CD14-positive monocyte (primary cell): ENCODE measurements around the gene MCTS1. TPM values are rescaled to one million over a fixed set of nuclear protein-coding genes. Genes with fewer than 3 reads are reported as not detected.
A peak's percentile ranks its signal among the peaks of the same experiment; 100 is the strongest.

ENCODE experiments used
- DNase-seq, 3 donors: peaks; one replicate each; pipeline ENCODE4 v3.0.0-alpha.2; 2011 to 2022
- H2AFZ ChIP-seq: 2 replicates; pipeline ENCODE4 v1.6.0; 2012; ENCODE audit warnings: mild to moderate bottlenecking, low read depth, low read length, inconsistent platforms; ENCODE audit not compliant: insufficient read depth, poor library complexity, severe bottlenecking
- H3K27ac ChIP-seq, 2 donors: 1 replicate in 1 of 2; 2 replicates in 1 of 2; pipeline ENCODE4 v1.5.1; 2012 to 2013; ENCODE audit warnings: low read length in 2 of 2, control low read depth in 1 of 2, inconsistent platforms in 1 of 2, low read depth in 1 of 2, mild to moderate bottlenecking in 1 of 2
- H3K27me3 ChIP-seq, 2 donors: one replicate each; pipeline versions ENCODE4 v1.6.0 to v1.6.1; 2011 to 2013; ENCODE audit warnings: low read length in 2 of 2; ENCODE audit not compliant: control insufficient read depth in 2 of 2, insufficient read depth in 2 of 2
- H3K36me3 ChIP-seq, 2 donors: replicated peaks in 1 of 2; 1 replicate in 1 of 2; 2 replicates in 1 of 2; pipeline versions ENCODE4 v1.5.1 to v1.6.1; 2012 to 2013; ENCODE audit warnings: low read length in 2 of 2, control low read depth in 1 of 2, inconsistent platforms in 1 of 2, mild to moderate bottlenecking in 1 of 2; ENCODE audit not compliant: insufficient read depth in 2 of 2, control insufficient read depth in 1 of 2
- H3K4me1 ChIP-seq, 2 donors: 1 replicate in 1 of 2; 2 replicates in 1 of 2; pipeline versions ENCODE4 v1.5.1 to v1.6.1; 2012 to 2013; ENCODE audit warnings: low read length in 2 of 2, control low read depth in 1 of 2, inconsistent platforms in 1 of 2, mild to moderate bottlenecking in 1 of 2, moderate library complexity in 1 of 2; ENCODE audit not compliant: insufficient read depth in 2 of 2, control insufficient read depth in 1 of 2
- H3K4me2 ChIP-seq: replicated peaks from 2 replicates; pipeline ENCODE3; 2012; ENCODE audit warnings: low read length, moderate library complexity, mild to moderate bottlenecking; ENCODE audit not compliant: poor library complexity, severe bottlenecking; ENCODE audit errors: extremely low read depth
- H3K4me3 ChIP-seq, 3 experiments: fragments of 200-600 bp in 1 of 3; sonication (generic) in 1 of 3; replicated peaks in 1 of 3; 1 replicate in 2 of 3; 2 replicates in 1 of 3; pipeline ENCODE4 v1.5.1; 2011 to 2013; ENCODE audit warnings: low read length in 3 of 3, mild to moderate bottlenecking in 3 of 3, control low read depth in 2 of 3, low read depth in 2 of 3, inconsistent platforms in 1 of 3, moderate library complexity in 1 of 3
- H3K79me2 ChIP-seq: 2 replicates; pipeline ENCODE4 v1.6.0; 2012; ENCODE audit warnings: mild to moderate bottlenecking, control low read depth, inconsistent platforms, low read length, moderate library complexity; ENCODE audit not compliant: insufficient read depth
- H3K9ac ChIP-seq: 2 replicates; pipeline ENCODE4 v1.6.0; 2017; ENCODE audit warnings: low read length, mild to moderate bottlenecking; ENCODE audit not compliant: insufficient read depth, poor library complexity, severe bottlenecking
- H3K9me3 ChIP-seq, 2 donors: replicated peaks in 1 of 2; 1 replicate in 1 of 2; 2 replicates in 1 of 2; pipeline versions ENCODE4 v1.5.1 to v1.6.1; 2012 to 2013; ENCODE audit warnings: low read length in 2 of 2, control low read depth in 1 of 2; ENCODE audit not compliant: control insufficient read depth in 1 of 2, insufficient read depth in 1 of 2
- H4K20me1 ChIP-seq: 2 replicates; pipeline ENCODE4 v1.6.0; 2012; ENCODE audit warnings: mild to moderate bottlenecking, low read length, control low read depth, moderate library complexity; ENCODE audit not compliant: insufficient read depth
- H3K27ac Mint-ChIP-seq, 7 donors: one replicate each; pipeline ENCODE4 v1.8.0; 2020; ENCODE audit warnings: mild to moderate bottlenecking in 7 of 7, mixed read lengths in 7 of 7, moderate library complexity in 6 of 7, inconsistent platforms in 2 of 7
- H3K27me3 Mint-ChIP-seq, 3 donors: one replicate each; pipeline ENCODE4 v1.8.0; 2021 to 2022; ENCODE audit warnings: low read depth in 3 of 3, mild to moderate bottlenecking in 3 of 3, mixed read lengths in 3 of 3, moderate library complexity in 3 of 3, inconsistent platforms in 1 of 3
- H3K36me3 Mint-ChIP-seq, 2 donors: one replicate each; pipeline ENCODE4 v1.8.0; 2020; ENCODE audit warnings: mixed read lengths in 2 of 2, inconsistent platforms in 1 of 2, mild to moderate bottlenecking in 1 of 2
- H3K4me1 Mint-ChIP-seq: one replicate; pipeline ENCODE4 v1.8.0; 2020; ENCODE audit warnings: mild to moderate bottlenecking, mixed read lengths
- H3K4me3 Mint-ChIP-seq, 2 donors: one replicate each; pipeline ENCODE4 v1.8.0; 2020; ENCODE audit warnings: mild to moderate bottlenecking in 2 of 2, mixed read lengths in 2 of 2, moderate library complexity in 1 of 2
- H3K9me3 Mint-ChIP-seq, 7 donors: one replicate each; pipeline ENCODE4 v1.8.0; 2020 to 2022; ENCODE audit warnings: mixed read lengths in 7 of 7, mild to moderate bottlenecking in 6 of 7, moderate library complexity in 6 of 7, inconsistent platforms in 2 of 7
- WGBS: methylation state at CpG from one replicate; pipeline ENCODE4 v1.1.5; 2013; ENCODE audit warnings: missing lambda C conversion rate; ENCODE audit not compliant: insufficient coverage; 5-methylcytosine and 5-hydroxymethylcytosine counted together
- intact Hi-C, 2 donors: fragments of 100-400 bp; cut with micrococcal nuclease; formaldehyde crosslinking; loops; one replicate each; pipeline versions ENCODE4 v1.15.0 to v1.15.1; 2023
- polyA plus RNA-seq, 3 donors: library from polyadenylated mRNA; depleted of rRNA in 1 of 3; unstranded in 2 of 3; stranded (reverse) in 1 of 3; fragments of 300-500 nt in 2 of 3; fragments of >200 nt in 1 of 3; fragmentation: Illumina TruSeq in 2 of 3; gene quantifications; 1 replicate in 2 of 3; 2 replicates in 1 of 3; pipeline ENCODE4 v1.2.3, GENCODE V29; 2012 to 2021
- TF ChIP-seq, protein P1 (sequence below): fragments of 200-600 bp; IDR thresholded peaks from one replicate; pipeline ENCODE4 v1.8.0; 2022; ENCODE audit warnings: antibody characterized with exemption, mild to moderate bottlenecking

MCTS1 gene
- polyA plus RNA-seq, 3 donors: 25.0 to 85.1 (median 74.6) TPM

DNA sequence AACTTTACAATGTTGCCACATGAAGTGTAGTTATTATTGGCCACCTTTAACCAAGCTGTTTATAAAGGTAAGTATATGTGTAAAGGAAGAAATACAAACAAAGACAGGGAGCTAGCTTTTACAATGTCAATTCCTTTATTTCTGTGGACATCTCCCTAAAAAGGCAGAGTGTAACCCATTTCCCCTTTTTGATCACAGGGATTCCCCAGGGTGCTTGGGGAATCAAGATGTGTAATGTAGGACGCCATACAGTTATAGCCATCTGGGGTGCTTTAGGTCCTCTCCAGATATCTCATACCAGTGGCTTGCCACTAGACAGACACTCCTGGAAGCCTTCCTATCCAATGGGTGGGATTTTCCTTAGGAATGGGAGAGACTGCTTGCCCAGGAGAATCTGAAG, 39.0 kb upstream of the MCTS1 start:
- DNase-seq: peak in 1 of 3 donors; percentile 38
- H3K4me3 Mint-ChIP-seq: no peak overlapping the region
- H2AFZ ChIP-seq: no peak overlapping the region
- peaks cover 0 to 6% (median 2%) of the 10 kb centered on the region in 3 donors for H3K27me3 Mint-ChIP-seq
- H3K9ac ChIP-seq: no peak overlapping the region
- H3K27me3 ChIP-seq: no peaks in the 10 kb centered on the region
- intact Hi-C loops: loop anchor here (5.0 kb wide), 2 partner anchors 37 to 67 kb away; partner anchors contain the start of genes C1GALT1C1 (in 1 of the 2) and MCTS1 (in 1 of the 2)
- peaks cover 9% of the 10 kb centered on the region for H3K79me2 ChIP-seq
- peaks cover 0 to 7% (median 0%) of the 10 kb centered on the region in 7 donors for H3K9me3 Mint-ChIP-seq
- H3K4me1 ChIP-seq: peaks cover 8 to 13% of the 10 kb centered on the region in 2 donors
- H3K27ac Mint-ChIP-seq: no peak overlapping the region
- H3K27ac ChIP-seq: no peak overlapping the region
- H3K36me3 Mint-ChIP-seq: no peaks in the 10 kb centered on the region
- H3K9me3 ChIP-seq: no peaks in the 10 kb centered on the region
- H3K4me1 Mint-ChIP-seq: peaks cover 10% of the 10 kb centered on the region
- no CpG with 5 or more reads among the region's 1 CpG for WGBS
- TF ChIP-seq, protein P1, sequence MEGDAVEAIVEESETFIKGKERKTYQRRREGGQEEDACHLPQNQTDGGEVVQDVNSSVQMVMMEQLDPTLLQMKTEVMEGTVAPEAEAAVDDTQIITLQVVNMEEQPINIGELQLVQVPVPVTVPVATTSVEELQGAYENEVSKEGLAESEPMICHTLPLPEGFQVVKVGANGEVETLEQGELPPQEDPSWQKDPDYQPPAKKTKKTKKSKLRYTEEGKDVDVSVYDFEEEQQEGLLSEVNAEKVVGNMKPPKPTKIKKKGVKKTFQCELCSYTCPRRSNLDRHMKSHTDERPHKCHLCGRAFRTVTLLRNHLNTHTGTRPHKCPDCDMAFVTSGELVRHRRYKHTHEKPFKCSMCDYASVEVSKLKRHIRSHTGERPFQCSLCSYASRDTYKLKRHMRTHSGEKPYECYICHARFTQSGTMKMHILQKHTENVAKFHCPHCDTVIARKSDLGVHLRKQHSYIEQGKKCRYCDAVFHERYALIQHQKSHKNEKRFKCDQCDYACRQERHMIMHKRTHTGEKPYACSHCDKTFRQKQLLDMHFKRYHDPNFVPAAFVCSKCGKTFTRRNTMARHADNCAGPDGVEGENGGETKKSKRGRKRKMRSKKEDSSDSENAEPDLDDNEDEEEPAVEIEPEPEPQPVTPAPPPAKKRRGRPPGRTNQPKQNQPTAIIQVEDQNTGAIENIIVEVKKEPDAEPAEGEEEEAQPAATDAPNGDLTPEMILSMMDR: no peak
- no peaks in the 10 kb centered on the region for H3K36me3 ChIP-seq
- H3K4me2 ChIP-seq: no peak overlapping the region
- H4K20me1 ChIP-seq: no peaks in the 10 kb centered on the region
- H3K4me3 ChIP-seq: no peak overlapping the region

DNA sequence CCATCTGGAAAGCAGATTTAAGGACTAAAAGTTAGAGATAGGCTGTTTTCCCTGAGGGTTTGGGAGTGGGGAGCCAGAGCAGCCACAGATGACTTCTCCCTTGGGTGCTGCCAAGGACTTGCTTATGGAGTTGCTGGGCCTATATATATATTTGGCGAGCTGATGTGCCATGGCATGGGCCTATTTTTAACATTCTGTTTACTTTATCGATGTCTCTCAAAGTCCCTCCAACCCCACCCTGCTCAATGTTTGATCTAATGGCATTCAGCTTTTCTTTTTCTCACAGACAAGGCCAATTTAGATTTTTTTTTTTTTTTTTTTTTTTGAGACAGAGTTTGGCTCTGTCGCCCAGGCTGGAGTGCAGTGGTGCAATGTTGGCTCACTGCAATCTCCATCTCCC, 37.1 kb upstream of the MCTS1 start:
- intact Hi-C loops: no loop called here
- Mint-ChIP-seq H3K9me3 (no peaks in the 10 kb centered on the region), H3K4me3 (no peak overlapping the region), H3K36me3 (no peaks in the 10 kb centered on the region), H3K27ac (peak overlapping the region in 1 of 7 donors; percentile 8), H3K4me1 (peaks cover 9% of the 10 kb centered on the region), H3K27me3 (peaks cover 0 to 5% (median 0%) of the 10 kb centered on the region in 3 donors)
- no peaks in the 10 kb centered on the region for H3K36me3 ChIP-seq
- TF ChIP-seq, protein P1: no peak
- WGBS: no CpG with 5 or more reads among the region's 3 CpGs
- peaks cover 8 to 12% of the 10 kb centered on the region in 2 donors for H3K4me1 ChIP-seq
- no peak overlapping the region for H3K9ac ChIP-seq
- no peak for DNase-seq
- no peak overlapping the region for H3K4me3 ChIP-seq
- no peaks in the 10 kb centered on the region for H3K27me3 ChIP-seq
- no peak overlapping the region for H2AFZ ChIP-seq
- H3K79me2 ChIP-seq: no peaks in the 10 kb centered on the region
- H3K27ac ChIP-seq: no peak overlapping the region
- H3K4me2 ChIP-seq: no peak overlapping the region
- no peaks in the 10 kb centered on the region for H4K20me1 ChIP-seq
- H3K9me3 ChIP-seq: no peaks in the 10 kb centered on the region
